Right lobe of liver (tissue), 6 donors: ENCODE measurements around the gene CCSER1. TPM values are rescaled to one million over a fixed set of nuclear protein-coding genes. Genes with fewer than 3 reads are reported as not detected.

ENCODE experiments used
- ATAC-seq, 4 donors: fragments of 200-7000 bp; cut with Tn5 transposase; one replicate each; pipeline ENCODE4 v1.9.1; 2020; ENCODE audit warnings: mild to moderate bottlenecking in 4 of 4, moderate library complexity in 4 of 4
- DNase-seq, 3 donors: peaks; one replicate each; pipeline ENCODE4 v3.0.0-alpha.2; 2020
- H3K27ac ChIP-seq, 3 donors: fragments of 200-600 bp; one replicate each; pipeline ENCODE4 v1.8.0; 2022
- H3K27me3 ChIP-seq, 2 donors: fragments of 200-600 bp; one replicate each; pipeline ENCODE4 v1.8.0; 2022
- H3K36me3 ChIP-seq, 4 donors: fragments of 200-600 bp; sonication (generic) in 1 of 4; one replicate each; pipeline versions ENCODE4 v1.5.1 to v1.8.0; 2017 to 2022; ENCODE audit warnings: control low read depth in 1 of 4
- H3K4me1 ChIP-seq, 4 donors: fragments of 200-600 bp; sonication (generic) in 1 of 4; one replicate each; pipeline versions ENCODE4 v1.5.1 to v1.8.0; 2017 to 2022; ENCODE audit warnings: control low read depth in 1 of 4
- H3K4me3 ChIP-seq, 3 donors: fragments of 200-600 bp; one replicate each; pipeline ENCODE4 v1.8.0; 2022
- H3K9me3 ChIP-seq, 4 donors: fragments of 200-600 bp; sonication (generic) in 1 of 4; one replicate each; pipeline versions ENCODE4 v1.5.1 to v1.8.0; 2017 to 2022; ENCODE audit warnings: control low read depth in 1 of 4
- POLR2A ChIP-seq: fragments of 450-650 bp; IDR thresholded peaks from one replicate; pipeline ENCODE4 v1.6.1; 2017; ENCODE audit warnings: antibody characterized with exemption, mild to moderate bottlenecking
- WGBS: methylation state at CpG from one replicate; pipeline ENCODE4 v1.1.6; 2018; ENCODE audit warnings: low coverage, low lambda C conversion rate; ENCODE audit not compliant: insufficient coverage; ENCODE audit errors: missing lambda C conversion rate; 5-methylcytosine and 5-hydroxymethylcytosine counted together
- intact Hi-C, 2 donors: fragments of 100-400 bp; cut with DNase I; formaldehyde crosslinking; loops; one replicate each; pipeline versions ENCODE4 v1.11.2 to v1.14.1; 2022
- total RNA-seq, 6 experiments: library from RNA; depleted of rRNA in 2 of 6; stranded (reverse); fragments of >200 nt in 2 of 6; fragmentation: NEBNext Ultra II Directional in 3 of 6; extraction: Animal tissue kit (Norgen Biotek cat#: 25700) in 3 of 6; gene quantifications; one replicate each; pipeline versions ENCODE4 v1.1.0 to v1.2.4, GENCODE V29; 2016 to 2023
- TF ChIP-seq, protein P1 (sequence below), 4 donors: fragments of 200-600 bp in 3 of 4; fragments of 450-650 bp in 1 of 4; IDR thresholded peaks; one replicate each; pipeline versions ENCODE4 v1.5.1 to v1.8.0; 2016 to 2022; ENCODE audit warnings: antibody characterized with exemption in 4 of 4, mild to moderate bottlenecking in 2 of 4
- donor health status: DM: no; HTN: yes; CAD: no.
- donor health status: DM: no; HTN: no; CAD: no.
- donor health status: DM: no; HTN: no; CAD: no.
- donor health status: DM: no; HTN: yes; CAD: no.
- donor health status: DM: no; HTN: yes; CAD: no.

The CCSER1 gene
- total RNA-seq, 6 experiments from 2014 or later: 0.15 to 1.00 (median 0.65) TPM

DNA sequence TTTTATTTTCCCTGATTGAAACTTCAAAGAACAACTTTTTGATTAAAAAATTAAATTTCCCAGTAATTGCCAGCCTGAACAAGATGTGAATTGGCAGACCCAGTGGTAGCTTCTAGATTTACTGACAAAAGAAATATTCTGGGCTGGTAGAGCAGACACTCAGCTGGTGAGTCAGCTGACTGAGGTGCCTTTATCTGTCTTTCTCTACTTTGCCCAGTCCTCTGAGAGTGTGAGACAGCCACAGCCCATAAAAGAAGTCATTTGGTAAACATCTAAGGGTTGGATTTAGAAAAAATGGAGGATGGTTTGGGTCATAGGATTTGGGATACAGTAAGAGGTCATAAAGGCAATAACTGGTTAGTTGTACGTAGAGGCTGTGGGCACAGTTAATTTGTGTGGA, 54.5 kb downstream of the CCSER1 start:
- no peaks in the 10 kb centered on the region for H3K9me3 ChIP-seq
- WGBS: 73% methylated on average over 1 of the region's 1 CpG
- intact Hi-C loops: no loop called here
- H3K4me1 ChIP-seq: no peaks in the 10 kb centered on the region
- H3K27ac ChIP-seq: no peak overlapping the region
- H3K36me3 ChIP-seq: no peaks in the 10 kb centered on the region
- H3K27me3 ChIP-seq: no peaks in the 10 kb centered on the region
- no peak for ATAC-seq
- DNase-seq: no peak
- TF ChIP-seq, protein P1, sequence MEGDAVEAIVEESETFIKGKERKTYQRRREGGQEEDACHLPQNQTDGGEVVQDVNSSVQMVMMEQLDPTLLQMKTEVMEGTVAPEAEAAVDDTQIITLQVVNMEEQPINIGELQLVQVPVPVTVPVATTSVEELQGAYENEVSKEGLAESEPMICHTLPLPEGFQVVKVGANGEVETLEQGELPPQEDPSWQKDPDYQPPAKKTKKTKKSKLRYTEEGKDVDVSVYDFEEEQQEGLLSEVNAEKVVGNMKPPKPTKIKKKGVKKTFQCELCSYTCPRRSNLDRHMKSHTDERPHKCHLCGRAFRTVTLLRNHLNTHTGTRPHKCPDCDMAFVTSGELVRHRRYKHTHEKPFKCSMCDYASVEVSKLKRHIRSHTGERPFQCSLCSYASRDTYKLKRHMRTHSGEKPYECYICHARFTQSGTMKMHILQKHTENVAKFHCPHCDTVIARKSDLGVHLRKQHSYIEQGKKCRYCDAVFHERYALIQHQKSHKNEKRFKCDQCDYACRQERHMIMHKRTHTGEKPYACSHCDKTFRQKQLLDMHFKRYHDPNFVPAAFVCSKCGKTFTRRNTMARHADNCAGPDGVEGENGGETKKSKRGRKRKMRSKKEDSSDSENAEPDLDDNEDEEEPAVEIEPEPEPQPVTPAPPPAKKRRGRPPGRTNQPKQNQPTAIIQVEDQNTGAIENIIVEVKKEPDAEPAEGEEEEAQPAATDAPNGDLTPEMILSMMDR (IDR thresholded peaks at IDR 0.05): no peak
- no peak for TF ChIP-seq POLR2A
- no peak overlapping the region for H3K4me3 ChIP-seq

DNA sequence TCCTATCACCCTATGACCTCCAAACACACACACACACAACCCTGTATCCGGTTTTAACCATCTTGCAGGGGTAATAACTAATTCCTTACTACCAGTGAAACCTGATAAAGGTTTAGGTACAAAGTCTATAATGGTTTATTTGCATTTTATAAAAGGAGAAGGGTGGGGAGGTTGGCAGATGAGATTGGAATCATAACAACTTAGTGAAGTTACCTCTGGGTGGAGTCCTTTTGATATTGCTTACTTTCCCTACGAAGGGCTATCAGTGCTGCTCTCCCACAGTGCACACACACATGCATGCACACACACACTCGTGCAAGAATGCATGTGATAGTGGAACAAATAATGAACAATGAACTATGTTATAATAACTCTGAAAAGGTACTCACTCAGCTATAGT, 56.1 kb downstream of the CCSER1 start:
- Histone ChIP-seq H3K27me3 (no peaks in the 10 kb centered on the region), H3K4me1 (peaks cover 0 to 2% (median 0%) of the 10 kb centered on the region in 4 donors), H3K36me3 (no peaks in the 10 kb centered on the region), H3K27ac (no peak overlapping the region), H3K4me3 (no peak overlapping the region), H3K9me3 (no peaks in the 10 kb centered on the region)
- intact Hi-C loops: no loop called here
- TF ChIP-seq, protein P1 (IDR thresholded peaks at IDR 0.05): no peak
- TF ChIP-seq POLR2A: no peak
- DNase-seq (no peak), ATAC-seq (no peak)
- WGBS: 32% methylated on average over 3 of the region's 3 CpGs

DNA sequence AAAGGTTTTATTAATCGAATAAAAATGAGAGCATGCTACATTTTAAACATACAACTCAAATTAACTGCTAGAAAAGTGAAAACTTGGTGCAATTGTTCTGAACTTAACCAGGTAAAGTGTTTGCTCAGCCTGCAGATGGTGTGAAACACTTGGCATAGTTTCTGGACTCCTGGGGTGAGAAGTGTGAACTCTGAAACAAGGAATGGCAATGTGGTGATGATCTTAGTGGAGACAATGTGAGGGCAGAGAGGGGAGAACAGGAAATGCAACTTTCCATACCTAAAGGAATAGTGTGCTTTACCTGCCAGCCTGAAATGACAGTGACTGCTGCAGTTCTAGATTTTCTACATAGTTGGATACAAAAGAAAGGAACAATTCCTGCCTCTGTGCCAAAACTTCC, 57.4 kb downstream of the CCSER1 start:
- H3K27ac ChIP-seq: no peak overlapping the region
- no peaks in the 10 kb centered on the region for H3K9me3 ChIP-seq
- H3K27me3 ChIP-seq: no peaks in the 10 kb centered on the region
- peaks cover 0 to 2% (median 0%) of the 10 kb centered on the region in 4 donors for H3K4me1 ChIP-seq
- no peaks in the 10 kb centered on the region for H3K36me3 ChIP-seq
- TF ChIP-seq POLR2A: no peak
- TF ChIP-seq, protein P1 (IDR thresholded peaks at IDR 0.05): no peak
- no peak for ATAC-seq
- intact Hi-C loops: no loop called here
- 56% methylated on average over 1 of the region's 1 CpG for WGBS
- no peak for DNase-seq
- H3K4me3 ChIP-seq: no peak overlapping the region

DNA sequence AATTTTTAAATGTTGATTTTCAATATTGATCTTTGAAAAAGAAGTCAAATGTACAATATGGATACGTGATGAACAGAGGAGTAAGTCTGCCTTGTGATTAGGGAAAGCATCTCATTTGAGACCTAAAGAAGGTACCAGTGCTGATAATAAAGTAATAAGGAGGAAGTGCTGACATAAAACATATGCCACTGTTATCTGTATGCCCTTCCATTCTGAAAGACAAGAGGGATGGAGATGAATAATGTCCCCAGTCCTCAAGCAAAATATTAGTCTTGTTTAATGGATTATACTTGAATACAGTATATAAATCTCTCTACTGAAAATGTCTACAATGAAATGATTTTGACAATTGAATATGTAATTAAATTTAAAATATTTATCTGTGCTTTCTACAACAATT, 58.2 kb downstream of the CCSER1 start:
- TF ChIP-seq, protein P1 (IDR thresholded peaks at IDR 0.05): no peak
- TF ChIP-seq POLR2A: no peak
- intact Hi-C loops: no loop called here
- no peak for DNase-seq
- 35% methylated on average over 1 of the region's 1 CpG for WGBS
- Histone ChIP-seq H3K4me1 (peaks cover 0 to 2% (median 0%) of the 10 kb centered on the region in 4 donors), H3K36me3 (no peaks in the 10 kb centered on the region), H3K9me3 (no peaks in the 10 kb centered on the region), H3K27me3 (no peaks in the 10 kb centered on the region), H3K4me3 (no peak overlapping the region), H3K27ac (no peak overlapping the region)
- no peak for ATAC-seq

DNA sequence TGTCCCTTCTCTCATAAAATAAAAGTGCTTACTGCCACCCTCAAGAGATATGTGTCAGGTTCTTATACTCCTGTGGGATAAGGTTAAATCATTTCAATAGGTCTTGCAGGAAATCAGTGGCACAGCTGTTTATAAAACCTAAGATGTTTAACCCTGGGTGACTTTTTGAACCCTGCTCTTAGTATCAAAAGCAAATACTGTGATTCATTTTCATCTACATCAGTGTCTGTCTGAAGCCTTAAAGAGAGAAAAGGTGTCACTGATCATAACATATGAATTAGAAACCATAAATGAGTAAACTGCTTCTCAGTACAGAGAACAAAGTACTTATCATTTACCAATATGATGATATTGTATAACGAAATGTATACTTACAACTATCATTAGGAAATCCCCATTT, 59.0 kb downstream of the CCSER1 start:
- intact Hi-C loops: no loop called here
- no peaks in the 10 kb centered on the region for H3K9me3 ChIP-seq
- no peak for TF ChIP-seq POLR2A
- TF ChIP-seq, protein P1 (IDR thresholded peaks at IDR 0.05): no peak
- ATAC-seq (no peak), DNase-seq (no peak)
- H3K36me3 ChIP-seq: no peaks in the 10 kb centered on the region
- 50% methylated on average over 1 of the region's 1 CpG for WGBS
- peaks cover 0 to 2% (median 0%) of the 10 kb centered on the region in 4 donors for H3K4me1 ChIP-seq
- H3K27ac ChIP-seq: no peak overlapping the region
- no peak overlapping the region for H3K4me3 ChIP-seq
- H3K27me3 ChIP-seq: no peaks in the 10 kb centered on the region
